C4-2B (cell line): Measurements from ENCODE around the gene GPATCH4.

Experiments
- ZFX ChIP-seq: fragments of 450-650 bp; IDR thresholded peaks from 2 replicates; pipeline ENCODE4 v1.6.1; 2017
- TF ChIP-seq, protein P1 (sequence below): fragments of 450-650 bp; conservative IDR thresholded peaks from 2 replicates; pipeline ENCODE4 v1.5.1; 2017; ENCODE audit warnings: mild to moderate bottlenecking

DNA sequence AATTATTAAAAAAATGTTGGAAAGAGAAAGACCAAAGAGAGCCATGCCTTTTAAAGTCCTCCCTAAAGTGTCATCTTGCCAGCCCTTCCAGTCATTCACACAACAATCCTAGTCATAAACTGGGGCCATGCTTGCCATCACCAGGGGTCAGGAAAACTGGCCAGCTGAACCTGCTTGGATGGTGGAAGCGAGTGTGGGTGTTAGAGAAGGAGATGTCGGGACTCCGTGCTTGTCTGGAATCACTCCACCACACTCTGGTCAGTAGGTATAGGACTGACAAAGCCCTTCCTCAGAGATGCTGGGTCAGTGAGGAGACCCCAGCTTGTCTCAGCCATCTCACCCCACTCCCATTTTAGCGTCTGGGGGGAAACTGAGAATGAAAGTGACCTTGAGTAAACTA lies 14.7 kb upstream of the GPATCH4 start:
- TF ChIP-seq, protein P1, sequence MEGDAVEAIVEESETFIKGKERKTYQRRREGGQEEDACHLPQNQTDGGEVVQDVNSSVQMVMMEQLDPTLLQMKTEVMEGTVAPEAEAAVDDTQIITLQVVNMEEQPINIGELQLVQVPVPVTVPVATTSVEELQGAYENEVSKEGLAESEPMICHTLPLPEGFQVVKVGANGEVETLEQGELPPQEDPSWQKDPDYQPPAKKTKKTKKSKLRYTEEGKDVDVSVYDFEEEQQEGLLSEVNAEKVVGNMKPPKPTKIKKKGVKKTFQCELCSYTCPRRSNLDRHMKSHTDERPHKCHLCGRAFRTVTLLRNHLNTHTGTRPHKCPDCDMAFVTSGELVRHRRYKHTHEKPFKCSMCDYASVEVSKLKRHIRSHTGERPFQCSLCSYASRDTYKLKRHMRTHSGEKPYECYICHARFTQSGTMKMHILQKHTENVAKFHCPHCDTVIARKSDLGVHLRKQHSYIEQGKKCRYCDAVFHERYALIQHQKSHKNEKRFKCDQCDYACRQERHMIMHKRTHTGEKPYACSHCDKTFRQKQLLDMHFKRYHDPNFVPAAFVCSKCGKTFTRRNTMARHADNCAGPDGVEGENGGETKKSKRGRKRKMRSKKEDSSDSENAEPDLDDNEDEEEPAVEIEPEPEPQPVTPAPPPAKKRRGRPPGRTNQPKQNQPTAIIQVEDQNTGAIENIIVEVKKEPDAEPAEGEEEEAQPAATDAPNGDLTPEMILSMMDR, result no peak
- no peak for TF ChIP-seq ZFX
